Heart left ventricle (tissue), 16 donors: ENCODE data around the gene RAB4A. TPM values are rescaled to one million over a fixed set of nuclear protein-coding genes. Genes with fewer than 3 reads are reported as not detected.
A peak's percentile ranks its signal among the peaks of the same experiment; 100 is the strongest.

Experiments
- ATAC-seq, 4 donors: fragments of 200-7000 bp; cut with Tn5 transposase; one replicate each; pipeline ENCODE4 v1.9.1; 2020 to 2022; ENCODE audit warnings: moderate library complexity in 4 of 4, mild to moderate bottlenecking in 3 of 4, moderate number of reproducible peaks in 1 of 4
- DNase-seq, 5 donors: peaks; one replicate each; pipeline ENCODE4 v3.0.0-alpha.2; 2020
- H3K27ac ChIP-seq, 12 donors: fragments of 200-600 bp; sonication (generic) in 4 of 12; one replicate each; pipeline versions ENCODE4 v1.5.0 to v1.8.0; 2016 to 2022; ENCODE audit warnings: mild to moderate bottlenecking in 2 of 12
- H3K27me3 ChIP-seq, 9 donors: fragments of 200-600 bp; sonication (generic) in 2 of 9; one replicate each; pipeline versions ENCODE4 v1.5.1 to v1.8.0; 2016 to 2022; ENCODE audit warnings: mild to moderate bottlenecking in 3 of 9
- H3K36me3 ChIP-seq, 9 donors: fragments of 200-600 bp; sonication (generic) in 2 of 9; one replicate each; pipeline versions ENCODE4 v1.5.0 to v1.8.0; 2018 to 2022; ENCODE audit warnings: mild to moderate bottlenecking in 2 of 9
- H3K4me1 ChIP-seq, 12 donors: fragments of 200-600 bp; sonication (generic) in 4 of 12; one replicate each; pipeline versions ENCODE4 v1.5.0 to v1.8.0; 2016 to 2022; ENCODE audit warnings: mild to moderate bottlenecking in 3 of 12
- H3K4me3 ChIP-seq, 12 donors: fragments of 200-600 bp; sonication (generic) in 4 of 12; one replicate each; pipeline versions ENCODE4 v1.5.0 to v1.8.0; 2017 to 2022; ENCODE audit warnings: mild to moderate bottlenecking in 9 of 12, moderate library complexity in 4 of 12
- H3K9me3 ChIP-seq, 12 donors: fragments of 200-600 bp; sonication (generic) in 4 of 12; one replicate each; pipeline versions ENCODE4 v1.5.0 to v1.8.0; 2016 to 2022; ENCODE audit warnings: mild to moderate bottlenecking in 1 of 12
- CTCF ChIP-seq, 12 donors: fragments of 200-600 bp; sonication (generic) in 4 of 12; IDR thresholded peaks; one replicate each; pipeline versions ENCODE4 v1.5.0 to v1.8.0; 2018 to 2022; ENCODE audit warnings: antibody characterized with exemption in 12 of 12, mild to moderate bottlenecking in 5 of 12
- POLR2A ChIP-seq, 2 donors: fragments of 450-650 bp; IDR thresholded peaks; one replicate each; pipeline ENCODE4 v1.6.1; 2017; ENCODE audit warnings: antibody characterized with exemption in 2 of 2, mild to moderate bottlenecking in 2 of 2, moderate library complexity in 2 of 2
- WGBS, 4 donors: extraction: QIAGEN DNeasy Blood & Tissue Kit in 2 of 4; methylation state at CpG; one replicate each; pipeline versions ENCODE4 v1.1.5 to v1.1.7; 2013 to 2018; 5-methylcytosine and 5-hydroxymethylcytosine counted together
- intact Hi-C, 10 donors: fragments of 100-400 bp; cut with DNase I; formaldehyde crosslinking; loops; one replicate each; pipeline versions ENCODE4 v1.11.1 to v1.14.2; 2022
- polyA plus RNA-seq, 2 donors: library from polyadenylated mRNA; stranded (reverse); fragments of 200-250 nt; gene quantifications; one replicate each; pipeline ENCODE4 v1.2.3, GENCODE V29; 2013
- total RNA-seq, 9 donors: library from RNA; depleted of rRNA in 2 of 9; stranded (reverse); fragments of >200 nt in 2 of 9; fragmentation: NEBNext Ultra II Directional in 3 of 9; extraction: Animal tissue kit (Norgen Biotek cat#: 25700) in 3 of 9; gene quantifications; one replicate each; pipeline versions ENCODE4 v1.1.0 to v1.2.4, GENCODE V29; 2016 to 2023
- donor health status: ischemic (EF 13 %, LVEDD 7.1; RV severe dilation, severe dysfunction).
- donor health status: healthy with polysubstance abuse.
- donor health status: DM: no; HTN: yes; CAD: no.
- donor health status: DM: no; HTN: no; CAD: no.
- donor health status: ischemic (EF 25% LVEDD 6.9; RV normal size, moderate dysfunction).
- donor health status: ischemic (EF 25% LVEDD 5.7; RV mildly dilated, moderate dysfunction).
- donor health status: healthy.
- donor health status: DM: yes; HTN: yes; CAD: no.
- donor health status: ischemic (EF 35%, LVEDD 5.7; RV mildly dilated, moderate dysfunction).
- donor health status: nonischemic (EF 11% LVEDD 7.7; RV severe dilation, severe dysfunction).
- donor health status: DM: yes; HTN: yes; CAD: no.
- donor health status: PGD.
- donor health status: ischemic (EF 29% LVEDD 5.4; RV normal size, mild dysfunction).
- donor health status: nonischemic (EF 23%, LVEDD 6.1; RV moderate dilation, normal function).

Gene RAB4A
- total and polyA plus RNA-seq, 11 donors: 27.6 to 159 (median 92.2) TPM

DNA sequence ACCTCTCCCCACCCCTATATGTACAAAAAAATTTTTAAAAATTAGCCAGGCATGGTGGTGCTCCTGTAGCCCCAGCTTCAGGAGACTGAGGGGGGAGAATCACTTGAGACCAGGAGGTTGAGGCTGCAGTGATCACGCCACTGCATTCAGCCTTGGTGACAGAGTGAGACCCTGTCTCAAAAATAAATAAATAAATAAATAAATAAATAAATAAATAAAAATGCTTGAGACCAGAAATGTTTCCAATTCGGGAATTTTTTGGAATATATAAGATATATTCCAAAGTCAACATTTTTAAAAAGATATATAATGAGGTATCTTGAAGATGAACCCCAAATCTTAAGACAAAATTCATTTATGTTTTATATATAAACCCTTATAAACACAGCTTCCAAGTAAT lies 42.4 kb upstream of the RAB4A start:
- 85 to 93% (median 90%) methylated on average over 2 of the region's 2 CpGs for WGBS, 4 donors
- DNase-seq (no peak), ATAC-seq (no peak)
- no peaks in the 10 kb centered on the region for H3K36me3 ChIP-seq
- TF ChIP-seq POLR2A (IDR thresholded peaks at IDR 0.05): no peak
- no peak for TF ChIP-seq CTCF (IDR thresholded peaks at IDR 0.05)
- H3K4me1 ChIP-seq: peaks cover 0 to 37% (median 21%) of the 10 kb centered on the region in 12 donors
- H3K27ac ChIP-seq: peak overlapping the region in 1 of 12 donors; percentile 81
- H3K9me3 ChIP-seq: no peaks in the 10 kb centered on the region
- H3K4me3 ChIP-seq: no peak overlapping the region
- intact Hi-C loops: loop anchor here in 9 of 10 donors (5.0 to 10.0 kb wide), 10 partner anchors 71 to 561 kb away; partner anchors contain the start of gene RHOU (in 2 of the 9)
- H3K27me3 ChIP-seq: peaks cover 0 to 7% (median 0%) of the 10 kb centered on the region in 9 donors

DNA sequence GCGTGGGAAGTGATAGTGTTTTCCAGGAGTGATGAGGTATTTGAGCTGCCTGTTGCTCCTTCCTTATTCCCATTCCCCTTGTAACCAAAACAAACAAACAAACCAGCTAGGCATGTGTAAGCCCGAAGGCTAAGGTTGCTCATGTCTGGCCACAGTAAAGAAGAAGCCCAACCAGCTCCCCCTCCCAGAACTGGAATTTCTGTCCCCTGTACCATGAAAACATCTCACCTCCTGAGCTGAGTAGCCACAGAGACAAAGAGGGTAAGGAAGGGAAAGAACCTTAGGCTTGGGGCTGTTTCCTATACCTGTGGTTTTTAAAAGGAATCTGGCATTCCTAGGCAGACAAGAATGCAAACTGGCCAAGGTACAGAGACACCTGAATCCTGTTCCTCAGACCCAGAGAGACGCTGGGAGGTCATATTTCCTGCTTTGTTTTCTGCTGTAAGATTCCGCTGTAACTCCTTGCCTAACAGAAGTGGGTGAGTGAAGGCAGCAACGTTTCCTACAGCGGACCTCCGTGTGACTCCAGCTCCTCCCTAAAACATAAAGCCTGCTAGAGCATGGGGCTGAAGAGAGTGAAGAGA lies 41.7 kb upstream of the RAB4A start:
- WGBS, 4 donors: 12 to 22% (median 16%) methylated on average over 7 of the region's 7 CpGs
- TF ChIP-seq POLR2A (IDR thresholded peaks at IDR 0.05) (no peak), CTCF (IDR thresholded peaks at IDR 0.05) (no peak)
- H3K9me3 ChIP-seq: no peaks in the 10 kb centered on the region
- H3K27me3 ChIP-seq: peaks cover 0 to 7% (median 0%) of the 10 kb centered on the region in 9 donors
- H3K4me1 ChIP-seq: peaks cover 0 to 37% (median 21%) of the 10 kb centered on the region in 12 donors
- peak overlapping the region; percentile 18 to 90 (median 76) for H3K27ac ChIP-seq
- intact Hi-C loops: loop anchor here in 9 of 10 donors (5.0 to 10.0 kb wide), 10 partner anchors 72 to 562 kb away; partner anchors contain the start of gene RHOU (in 2 of the 9)
- no peaks in the 10 kb centered on the region for H3K36me3 ChIP-seq
- DNase-seq: no peak
- ATAC-seq: peak in 2 of 4 donors; percentile 5 to 32
- no peak overlapping the region for H3K4me3 ChIP-seq

- DNase-seq: peak in 4 of 5 donors; percentile 40 to 84 (median 63)
- 11 to 19% (median 14%) methylated on average over 4 of the region's 4 CpGs for WGBS, 4 donors
- peak; percentile 93 to 96 (median 94) for ATAC-seq
- no peaks in the 10 kb centered on the region for H3K36me3 ChIP-seq
- no peaks in the 10 kb centered on the region for H3K9me3 ChIP-seq
- H3K27me3 ChIP-seq: peaks cover 0 to 7% (median 0%) of the 10 kb centered on the region in 9 donors
- H3K27ac ChIP-seq: peak overlapping the region; percentile 64 to 90 (median 76)
- TF ChIP-seq POLR2A (IDR thresholded peaks at IDR 0.05) (no peak), CTCF (IDR thresholded peaks at IDR 0.05) (no peak)
- intact Hi-C loops: loop anchor here in 9 of 10 donors (5.0 to 10.0 kb wide), 10 partner anchors 72 to 562 kb away; partner anchors contain the start of gene RHOU (in 2 of the 9)
- peaks cover 0 to 37% (median 21%) of the 10 kb centered on the region in 12 donors for H3K4me1 ChIP-seq
- no peak overlapping the region for H3K4me3 ChIP-seq
These were observed 41.2 kb upstream of the RAB4A start for GRCh38 chr1:229229721-229230139.

DNA sequence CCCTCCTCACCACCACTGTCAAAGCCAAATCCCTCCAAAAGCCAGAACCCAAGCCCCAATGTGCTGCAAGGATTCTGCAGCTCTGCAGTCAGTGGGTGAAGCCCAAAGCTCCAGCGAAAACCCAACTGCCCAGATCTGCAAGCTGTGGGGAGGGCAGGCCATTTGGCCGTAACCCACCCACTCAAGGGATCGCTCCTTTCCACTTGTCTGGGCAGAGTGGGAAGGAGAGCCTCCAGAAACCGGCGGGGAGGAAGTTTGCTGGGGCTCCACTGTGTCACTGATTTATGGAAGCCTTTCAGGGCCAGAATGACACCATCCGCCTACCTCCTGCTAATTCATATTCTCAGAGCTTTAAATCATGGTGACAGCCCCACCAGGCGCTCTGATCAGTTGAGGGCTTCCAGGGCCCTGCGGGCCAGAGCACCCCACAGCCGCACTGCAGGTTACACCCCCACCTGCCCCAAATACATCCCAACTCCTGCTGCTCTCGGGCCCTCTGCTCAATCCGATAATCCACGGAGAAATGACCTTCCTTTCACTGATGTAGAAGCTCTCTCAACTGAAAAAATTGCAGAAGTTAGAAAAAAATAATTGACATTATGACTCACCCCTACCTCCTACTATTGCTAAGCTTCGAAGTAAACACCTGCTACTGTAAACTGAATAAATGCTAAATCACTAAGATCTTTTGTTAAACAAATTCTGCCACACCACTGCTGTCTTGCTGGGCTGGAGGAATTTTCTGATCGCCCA lies 40.6 kb upstream of the RAB4A start:
- peaks cover 0 to 37% (median 21%) of the 10 kb centered on the region in 12 donors for H3K4me1 ChIP-seq
- no peaks in the 10 kb centered on the region for H3K9me3 ChIP-seq
- H3K27ac ChIP-seq: peak overlapping the region; percentile 64 to 90 (median 76)
- H3K27me3 ChIP-seq: peaks cover 0 to 12% (median 0%) of the 10 kb centered on the region in 9 donors
- intact Hi-C loops: no loop called here
- no peak overlapping the region for H3K4me3 ChIP-seq
- peak in 1 of 5 donors; percentile 39 for DNase-seq
- H3K36me3 ChIP-seq: no peaks in the 10 kb centered on the region
- ATAC-seq: peak in 1 of 4 donors; percentile 3
- TF ChIP-seq POLR2A (IDR thresholded peaks at IDR 0.05): no peak
- no peak for TF ChIP-seq CTCF (IDR thresholded peaks at IDR 0.05)
- WGBS, 4 donors: 75 to 82% (median 76%) methylated on average over 14 of the region's 14 CpGs
